NAMALWA (cell line): ENCODE data around the gene SLC34A1.

Source experiments
- DNase-seq: peaks from one replicate; pipeline ENCODE4 v3.0.0-alpha.2; 2015; ENCODE audit warnings: low spot score

The SLC34A1 gene

GRCh38 chr5:177446200-177447065 is 62.2 kb downstream of the SLC34A1 start, which contains the start of gene PRR7:
PRR7 (plus strand) TSS chr5:177446814; CDS start chr5:177455068, 8,254 bp downstream.
- peak; percentile 71 for DNase-seq

GRCh38 chr5:177447066-177447610 is 62.9 kb downstream of the SLC34A1 start:
- peak; percentile 73 for DNase-seq

- DNase-seq = no peak
Observed at GRCh38 chr5:177447611-177448243, 63.5 kb downstream of the SLC34A1 start.
